Smooth muscle cell (in vitro differentiated cells): ENCODE measurements around the gene FAM228A. TPM values are rescaled to one million over a fixed set of nuclear protein-coding genes. Genes with fewer than 3 reads are reported as not detected.

Experiments
- DNase-seq: peaks from one replicate; lab custom pipeline; 2025; ENCODE audit not compliant: unreplicated experiment; lab: John Stamatoyannopoulos, UW
- H2AFZ ChIP-seq: fragments of 200-600 bp; sonication (generic); 2 replicates; pipeline ENCODE4 v1.6.0; 2016; ENCODE audit warnings: antibody characterized with exemption, low read depth, mild to moderate bottlenecking
- H3F3A ChIP-seq: fragments of 200-600 bp; sonication (generic); 2 replicates; pipeline ENCODE4 v1.6.0; 2017; ENCODE audit warnings: antibody characterized with exemption, low read depth
- H3K27ac ChIP-seq: fragments of 200-600 bp; sonication (generic); 2 replicates; pipeline ENCODE4 v1.5.1; 2016; ENCODE audit warnings: low read depth, mild to moderate bottlenecking
- H3K27me3 ChIP-seq: fragments of 200-600 bp; sonication (generic); 2 replicates; pipeline ENCODE4 v1.6.1; 2016; ENCODE audit warnings: low read depth, mild to moderate bottlenecking
- H3K36me3 ChIP-seq: fragments of 200-600 bp; sonication (generic); 2 replicates; pipeline ENCODE4 v1.5.1; 2016; ENCODE audit warnings: low read depth
- H3K4me1 ChIP-seq: fragments of 200-600 bp; sonication (generic); 2 replicates; pipeline ENCODE4 v1.5.1; 2016; ENCODE audit warnings: low read depth
- H3K4me2 ChIP-seq: fragments of 200-600 bp; sonication (generic); 2 replicates; pipeline ENCODE4 v1.6.0; 2016; ENCODE audit warnings: mild to moderate bottlenecking
- H3K4me3 ChIP-seq: fragments of 200-600 bp; sonication (generic); 2 replicates; pipeline ENCODE4 v1.5.1; 2016; ENCODE audit warnings: mild to moderate bottlenecking
- H3K79me2 ChIP-seq: fragments of 200-600 bp; sonication (generic); 2 replicates; pipeline ENCODE4 v1.6.0; 2016; ENCODE audit warnings: low read depth, mild to moderate bottlenecking
- H3K9ac ChIP-seq: fragments of 200-600 bp; sonication (generic); 2 replicates; pipeline ENCODE4 v1.6.0; 2016; ENCODE audit warnings: low read depth
- H3K9me3 ChIP-seq: fragments of 200-600 bp; sonication (generic); replicated peaks from 2 replicates; pipeline ENCODE4 v1.5.1; 2016; ENCODE audit warnings: low read depth
- H4K20me1 ChIP-seq: fragments of 200-600 bp; sonication (generic); 2 replicates; pipeline ENCODE4 v1.6.0; 2016; ENCODE audit warnings: low read depth
- WGBS: methylation state at CpG from one replicate; pipeline ENCODE4 v1.1.7; 2016; ENCODE audit warnings: low lambda C conversion rate; 5-methylcytosine and 5-hydroxymethylcytosine counted together
- polyA plus RNA-seq: library from polyadenylated mRNA; unstranded; fragments of >200 nt; fragmentation: Nextera tagmentation; extraction: Ambion mirVana; gene quantifications from 2 replicates; pipeline ENCODE4 v1.2.1, GENCODE V29; 2016
- total RNA-seq: library from RNA; depleted of rRNA; stranded (reverse); fragments of >200 nt; gene quantifications from 2 replicates; pipeline ENCODE4 v1.2.3, GENCODE V29; 2014
- TF ChIP-seq, protein P1 (sequence below): fragments of 200-600 bp; sonication (generic); IDR thresholded peaks from 2 replicates; pipeline ENCODE4 v1.5.1; 2017; ENCODE audit warnings: borderline replicate concordance, mild to moderate bottlenecking, antibody characterized with exemption; ENCODE audit not compliant: insufficient read depth, poor library complexity, severe bottlenecking

FAM228A gene
- total and polyA plus RNA-seq, 2 experiments from 2014 or later: 0.57 TPM; not detected in 1

GRCh38 chr2:24147364-24147763 lies 27.5 kb upstream of the FAM228A start:
- Histone ChIP-seq H3K9ac (no peak overlapping the region), H3K9me3 (peaks cover 6% of the 10 kb centered on the region), H2AFZ (no peak overlapping the region), H3K4me3 (no peak overlapping the region), H3K36me3 (peaks cover 16% of the 10 kb centered on the region), H3K79me2 (no peaks in the 10 kb centered on the region), H4K20me1 (no peaks in the 10 kb centered on the region), H3K4me1 (no peaks in the 10 kb centered on the region), H3K27me3 (no peaks in the 10 kb centered on the region), H3K4me2 (no peak overlapping the region), H3F3A (no peaks in the 10 kb centered on the region), H3K27ac (no peak overlapping the region)
- TF ChIP-seq, protein P1, sequence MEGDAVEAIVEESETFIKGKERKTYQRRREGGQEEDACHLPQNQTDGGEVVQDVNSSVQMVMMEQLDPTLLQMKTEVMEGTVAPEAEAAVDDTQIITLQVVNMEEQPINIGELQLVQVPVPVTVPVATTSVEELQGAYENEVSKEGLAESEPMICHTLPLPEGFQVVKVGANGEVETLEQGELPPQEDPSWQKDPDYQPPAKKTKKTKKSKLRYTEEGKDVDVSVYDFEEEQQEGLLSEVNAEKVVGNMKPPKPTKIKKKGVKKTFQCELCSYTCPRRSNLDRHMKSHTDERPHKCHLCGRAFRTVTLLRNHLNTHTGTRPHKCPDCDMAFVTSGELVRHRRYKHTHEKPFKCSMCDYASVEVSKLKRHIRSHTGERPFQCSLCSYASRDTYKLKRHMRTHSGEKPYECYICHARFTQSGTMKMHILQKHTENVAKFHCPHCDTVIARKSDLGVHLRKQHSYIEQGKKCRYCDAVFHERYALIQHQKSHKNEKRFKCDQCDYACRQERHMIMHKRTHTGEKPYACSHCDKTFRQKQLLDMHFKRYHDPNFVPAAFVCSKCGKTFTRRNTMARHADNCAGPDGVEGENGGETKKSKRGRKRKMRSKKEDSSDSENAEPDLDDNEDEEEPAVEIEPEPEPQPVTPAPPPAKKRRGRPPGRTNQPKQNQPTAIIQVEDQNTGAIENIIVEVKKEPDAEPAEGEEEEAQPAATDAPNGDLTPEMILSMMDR: no peak
- no peak for DNase-seq

- WGBS: 96% methylated on average over 5 of the region's 5 CpGs
- H3K27me3 ChIP-seq: no peaks in the 10 kb centered on the region
These were observed 22.2 kb upstream of the FAM228A start for GRCh38 chr2:24152413-24153197.

DNA sequence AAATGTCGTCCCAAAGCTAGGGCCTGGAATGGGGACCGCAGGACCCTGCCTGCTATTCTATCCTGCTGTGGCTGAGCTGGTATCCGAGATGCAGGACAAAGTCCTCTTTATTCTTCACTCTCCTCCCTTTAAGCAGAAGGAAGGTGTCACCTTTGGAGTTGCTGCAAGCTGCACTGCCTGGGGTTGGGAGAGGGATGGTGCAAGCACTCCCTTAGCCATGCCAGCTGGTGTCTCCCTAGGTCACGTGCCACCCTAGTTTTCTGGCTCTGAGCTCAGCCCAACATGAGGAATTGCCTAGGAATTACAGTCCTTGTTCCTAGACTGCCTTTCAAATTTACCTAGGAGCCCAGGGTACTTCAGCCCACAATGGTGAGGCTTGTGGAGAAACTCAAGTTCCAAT lies 21.4 kb upstream of the FAM228A start:
- Histone ChIP-seq H3K4me1 (no peaks in the 10 kb centered on the region), H3K79me2 (no peaks in the 10 kb centered on the region), H3K27ac (no peak overlapping the region), H4K20me1 (no peaks in the 10 kb centered on the region), H3K36me3 (no peaks in the 10 kb centered on the region), H3K4me2 (no peak overlapping the region), H3K27me3 (no peaks in the 10 kb centered on the region), H3K4me3 (no peak overlapping the region), H2AFZ (no peak overlapping the region), H3K9ac (no peak overlapping the region), H3K9me3 (no peaks in the 10 kb centered on the region), H3F3A (no peaks in the 10 kb centered on the region)
- no peak for DNase-seq
- TF ChIP-seq, protein P1: no peak
- WGBS: 93% methylated on average over 4 of the region's 4 CpGs

More at GRCh38 chr2:24152413-24153197, 22.2 kb upstream of the FAM228A start:
- TF ChIP-seq, protein P1: no peak
- H4K20me1 ChIP-seq: no peaks in the 10 kb centered on the region
- no peak overlapping the region for H3K27ac ChIP-seq
- no peaks in the 10 kb centered on the region for H3F3A ChIP-seq
- no peak for DNase-seq
- no peak overlapping the region for H3K9ac ChIP-seq
- no peak overlapping the region for H3K4me2 ChIP-seq
- peaks cover 4% of the 10 kb centered on the region for H3K36me3 ChIP-seq
- H3K4me1 ChIP-seq: no peaks in the 10 kb centered on the region
- no peak overlapping the region for H2AFZ ChIP-seq
- no peak overlapping the region for H3K4me3 ChIP-seq
- H3K79me2 ChIP-seq: no peaks in the 10 kb centered on the region
- H3K9me3 ChIP-seq: no peaks in the 10 kb centered on the region

DNA sequence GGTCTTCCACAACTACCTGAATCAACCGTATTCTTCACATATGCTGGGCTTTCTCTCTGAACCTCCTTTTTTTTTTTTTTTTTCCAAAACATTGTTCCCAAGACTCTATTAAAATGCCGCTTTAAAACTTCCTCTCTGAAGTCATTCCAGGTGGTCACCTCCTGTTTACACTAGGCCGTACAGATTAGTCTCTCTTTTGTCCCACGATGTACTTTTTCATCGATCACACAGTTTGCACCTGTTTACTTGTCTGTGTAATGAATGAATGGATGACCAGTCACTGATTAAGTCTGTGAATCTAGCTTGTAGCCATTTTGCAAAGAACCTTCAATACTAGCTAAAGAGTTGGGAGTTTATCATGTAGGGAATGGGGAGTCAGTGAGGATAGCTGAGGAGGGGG lies 16.7 kb upstream of the FAM228A start:
- Histone ChIP-seq H4K20me1 (no peaks in the 10 kb centered on the region), H2AFZ (no peak overlapping the region), H3K4me3 (no peak overlapping the region), H3K36me3 (peaks cover 5% of the 10 kb centered on the region), H3K79me2 (no peaks in the 10 kb centered on the region), H3K4me2 (no peak overlapping the region), H3K9me3 (no peaks in the 10 kb centered on the region), H3K4me1 (no peaks in the 10 kb centered on the region), H3F3A (no peaks in the 10 kb centered on the region), H3K9ac (no peak overlapping the region), H3K27ac (no peak overlapping the region), H3K27me3 (no peaks in the 10 kb centered on the region)
- WGBS: 98% methylated on average over 5 of the region's 5 CpGs
- no peak for DNase-seq
- TF ChIP-seq, protein P1: no peak
